Astrocyte of the cerebellum (primary cell): ENCODE measurements around the gene HYI.
"Not testable (repeated sequence)": the region's sequence is repeated elsewhere in the genome, so short reads cannot be mapped to it uniquely, and the experiment has no call there.

Experiments
- DNase-seq: peaks from one replicate; pipeline ENCODE4 v3.0.0-alpha.2; 2011; ENCODE audit warnings: low read depth
- H3K4me3 ChIP-seq: 2 replicates; pipeline ENCODE4 v1.5.1; 2011; ENCODE audit warnings: mild to moderate bottlenecking, low read depth, low read length, moderate library complexity
- in situ Hi-C: cut with HindIII; loops from 2 replicates; pipeline ENCODE4 v1.10.0; 2017; ENCODE audit warnings: low sequenced_read_pairs
- TF ChIP-seq, protein P1 (sequence below): IDR thresholded peaks from 2 replicates; pipeline ENCODE4 v1.5.1; 2012; ENCODE audit warnings: low read length, low read depth, moderate library complexity, mild to moderate bottlenecking; ENCODE audit errors: missing control alignments

Gene HYI

DNA sequence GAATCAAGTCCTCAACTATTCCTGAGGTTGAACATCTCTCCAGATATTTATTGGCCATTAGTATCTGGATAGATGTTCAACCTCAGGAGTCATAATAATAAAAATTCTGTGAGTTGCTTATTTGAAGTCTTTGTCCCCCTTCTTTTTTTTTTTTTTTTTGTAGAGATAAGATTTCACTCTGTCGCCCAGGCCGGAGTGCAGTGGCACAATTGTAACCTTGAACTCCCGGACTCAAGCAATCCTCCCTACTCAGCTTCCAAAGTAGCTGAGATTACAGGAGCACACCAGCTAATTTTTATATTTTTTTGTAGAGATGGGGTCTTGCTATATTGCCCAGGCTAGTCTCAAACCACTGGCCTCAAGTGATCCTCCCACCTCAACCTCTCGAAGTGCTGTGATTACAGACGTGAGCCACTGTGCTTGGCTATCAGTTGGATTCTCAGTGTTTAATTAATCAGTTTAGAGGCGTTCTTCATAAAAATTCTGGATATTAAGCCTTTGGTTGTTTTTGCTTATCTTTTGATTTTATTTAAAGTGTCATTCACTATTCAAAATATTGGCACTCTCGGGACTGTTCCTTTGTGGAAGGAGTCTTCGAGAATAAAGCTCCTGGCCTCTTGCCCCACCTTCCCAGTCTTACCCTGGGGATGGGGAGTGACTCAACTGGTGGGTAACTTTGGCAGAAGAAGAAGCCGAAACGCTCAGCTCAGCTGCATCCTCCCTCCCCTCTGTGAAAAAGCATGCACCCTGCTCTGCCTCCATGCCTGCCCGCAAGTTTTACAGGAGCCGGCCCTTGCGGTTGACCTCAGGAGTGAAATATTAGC lies 11.2 kb upstream of the HYI start:
- DNase-seq: no peak
- in situ Hi-C loops: no loop called here

DNA sequence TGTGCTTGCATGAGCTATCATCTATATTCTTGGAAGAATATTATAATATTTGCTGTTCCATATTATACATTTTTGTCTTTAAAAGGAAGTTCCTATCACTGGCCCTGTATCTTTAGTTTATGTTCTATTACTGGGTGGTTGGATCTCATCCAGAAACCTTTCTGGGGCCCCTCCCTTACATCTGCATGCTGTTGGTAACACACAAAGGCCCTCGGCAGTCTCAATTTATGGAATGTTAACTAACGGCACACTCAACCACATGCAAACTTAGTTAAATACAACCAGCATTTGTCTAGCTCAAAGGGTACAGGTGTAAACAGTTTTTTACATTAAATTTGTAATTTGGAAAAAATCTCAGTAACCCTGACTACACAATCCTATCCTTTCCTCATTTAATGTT lies 9.7 kb upstream of the HYI start:
- DNase-seq: no peak
- in situ Hi-C loops: no loop called here
- no peak overlapping the region for H3K4me3 ChIP-seq
- TF ChIP-seq, protein P1, sequence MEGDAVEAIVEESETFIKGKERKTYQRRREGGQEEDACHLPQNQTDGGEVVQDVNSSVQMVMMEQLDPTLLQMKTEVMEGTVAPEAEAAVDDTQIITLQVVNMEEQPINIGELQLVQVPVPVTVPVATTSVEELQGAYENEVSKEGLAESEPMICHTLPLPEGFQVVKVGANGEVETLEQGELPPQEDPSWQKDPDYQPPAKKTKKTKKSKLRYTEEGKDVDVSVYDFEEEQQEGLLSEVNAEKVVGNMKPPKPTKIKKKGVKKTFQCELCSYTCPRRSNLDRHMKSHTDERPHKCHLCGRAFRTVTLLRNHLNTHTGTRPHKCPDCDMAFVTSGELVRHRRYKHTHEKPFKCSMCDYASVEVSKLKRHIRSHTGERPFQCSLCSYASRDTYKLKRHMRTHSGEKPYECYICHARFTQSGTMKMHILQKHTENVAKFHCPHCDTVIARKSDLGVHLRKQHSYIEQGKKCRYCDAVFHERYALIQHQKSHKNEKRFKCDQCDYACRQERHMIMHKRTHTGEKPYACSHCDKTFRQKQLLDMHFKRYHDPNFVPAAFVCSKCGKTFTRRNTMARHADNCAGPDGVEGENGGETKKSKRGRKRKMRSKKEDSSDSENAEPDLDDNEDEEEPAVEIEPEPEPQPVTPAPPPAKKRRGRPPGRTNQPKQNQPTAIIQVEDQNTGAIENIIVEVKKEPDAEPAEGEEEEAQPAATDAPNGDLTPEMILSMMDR: no peak

More for the DNA sequence above, 11.2 kb upstream of the HYI start:
- H3K4me3 ChIP-seq: no peak overlapping the region
- TF ChIP-seq, protein P1: no peak

DNA sequence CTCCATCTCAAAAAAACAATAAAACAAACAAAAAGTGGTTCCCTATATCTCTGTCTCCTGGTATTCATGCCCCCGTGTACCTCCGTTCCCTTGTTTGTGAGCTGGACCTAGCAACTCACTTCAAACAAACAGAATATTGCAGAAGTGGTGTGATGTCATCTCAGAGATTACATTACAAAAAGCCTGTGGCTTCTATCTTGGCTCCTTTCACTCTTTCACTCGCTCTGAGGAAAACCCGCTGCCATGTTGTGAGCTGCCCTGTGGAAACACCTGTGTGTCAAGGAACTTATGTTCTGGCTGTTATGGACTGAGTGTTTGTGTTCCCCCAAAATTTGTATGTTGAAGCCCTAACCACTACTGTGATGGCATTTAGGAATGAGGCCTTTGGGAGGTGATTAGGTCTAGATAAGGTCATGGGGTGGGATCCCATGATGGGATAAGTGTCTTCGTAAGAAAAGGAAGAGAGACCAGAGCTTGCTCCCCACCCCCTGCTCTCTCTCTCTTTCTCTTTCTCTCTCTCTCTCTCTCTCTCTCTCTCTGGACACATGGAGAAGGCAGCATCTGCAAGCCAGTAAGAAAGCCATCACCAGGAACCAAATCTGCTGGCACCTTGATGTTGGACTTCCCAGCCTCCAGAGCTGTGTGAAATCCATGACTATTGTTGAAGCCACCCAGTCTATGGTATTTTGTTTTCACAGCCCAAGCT lies 7.4 kb upstream of the HYI start:
- in situ Hi-C loops: no loop called here
- TF ChIP-seq, protein P1: no peak
- DNase-seq: no peak
- no peak overlapping the region for H3K4me3 ChIP-seq

DNA sequence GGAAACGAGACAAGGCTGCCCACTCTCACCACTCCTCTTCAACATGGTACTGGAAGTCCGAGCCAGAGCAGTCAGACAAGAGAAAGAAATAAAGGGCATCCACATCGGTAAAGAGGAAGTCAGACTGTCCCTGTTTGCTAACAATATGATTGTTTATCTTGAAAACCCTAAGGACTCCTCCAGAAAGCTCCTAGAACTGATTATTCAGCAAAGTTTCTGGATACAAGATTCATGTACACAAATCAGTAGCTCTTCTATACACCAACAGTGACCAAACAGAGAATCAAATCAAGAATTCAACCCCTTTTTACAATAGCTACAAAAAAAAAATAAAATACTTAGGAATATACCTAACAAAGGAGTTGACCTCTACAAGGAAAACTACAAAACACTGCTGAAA lies 4.6 kb upstream of the HYI start:
- in situ Hi-C loops, DNase-seq, H3K4me3 ChIP-seq: not testable (repeated sequence)

DNA sequence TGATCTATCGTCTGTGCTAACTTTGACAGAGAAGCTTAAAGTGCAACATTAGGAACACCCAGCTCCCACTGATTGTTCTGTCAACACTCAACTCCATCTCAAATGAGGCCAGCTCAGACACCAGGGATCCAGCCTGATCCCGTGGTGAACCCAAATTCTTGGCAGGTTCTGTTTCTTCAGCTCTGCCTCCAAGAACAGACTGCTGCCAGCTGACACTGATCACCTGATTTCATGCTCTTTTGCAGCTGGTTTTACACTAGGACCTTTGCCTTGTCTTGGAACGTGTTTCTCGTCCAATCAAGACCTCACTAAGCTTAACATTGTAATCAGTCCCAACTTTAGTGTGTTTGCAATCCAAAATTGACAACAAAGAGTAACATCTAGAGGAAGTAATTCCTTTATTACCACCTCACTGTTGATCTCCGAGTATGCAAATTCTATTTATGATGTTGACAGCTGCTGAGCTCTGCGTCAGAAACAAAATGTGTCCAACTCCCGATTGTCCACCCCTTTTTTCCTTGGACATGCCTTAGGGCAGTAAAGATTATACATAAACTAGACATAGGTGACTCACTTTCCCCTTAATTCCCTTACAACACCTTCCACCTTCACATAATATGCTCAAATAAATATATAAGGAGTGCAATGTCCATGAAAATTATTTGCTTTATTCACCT lies 1.6 kb upstream of the HYI start:
- in situ Hi-C loops: no loop called here
- no peak for DNase-seq
- TF ChIP-seq, protein P1: no peak
- no peak overlapping the region for H3K4me3 ChIP-seq

DNA sequence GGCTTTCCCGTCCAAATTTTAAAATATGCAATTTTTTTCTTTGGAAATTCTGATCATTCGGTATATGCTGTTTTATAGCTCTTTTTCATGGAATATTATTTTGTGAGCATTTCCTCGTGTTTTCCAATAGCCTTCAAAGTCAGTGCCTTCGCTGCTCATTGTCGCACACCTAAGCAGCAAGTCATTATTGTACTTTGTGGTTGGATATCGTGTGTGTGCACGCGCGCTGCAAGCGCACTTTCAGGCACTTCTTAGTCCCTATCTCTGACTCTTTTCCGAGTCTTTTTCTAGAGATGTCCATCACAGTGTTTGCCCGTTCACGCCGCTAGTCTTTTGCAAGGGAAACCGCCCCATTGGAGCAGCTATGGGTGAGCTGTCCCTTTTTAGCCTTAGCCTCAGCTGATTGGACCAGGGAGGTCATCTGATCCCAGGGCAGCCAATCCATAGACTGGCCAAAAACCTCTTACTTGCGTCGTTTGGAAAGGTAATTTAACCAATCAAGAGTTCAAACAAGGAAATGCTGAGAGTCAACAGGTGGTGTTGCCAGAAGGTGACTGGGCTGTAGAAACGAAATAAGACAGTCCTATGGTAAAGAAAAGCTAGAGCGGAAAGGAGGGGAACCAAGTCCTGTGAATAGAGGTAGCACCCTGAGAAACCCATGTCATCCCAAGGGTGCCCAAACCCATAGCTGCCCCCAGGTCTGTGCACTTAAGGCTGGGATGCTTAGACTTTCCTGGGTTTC lies 710 bp upstream of the HYI start:
- DNase-seq: peak; percentile 44
- TF ChIP-seq, protein P1: no peak
- H3K4me3 ChIP-seq: peak overlapping the region; percentile 39
- in situ Hi-C loops: no loop called here
